8988T (cell line): ENCODE measurements around the gene SCGB1C2.
A peak's percentile ranks its signal among the peaks of the same experiment; 100 is the strongest.
"Not testable (repeated sequence)": the region's sequence is repeated elsewhere in the genome, so short reads cannot be mapped to it uniquely, and the experiment has no call there.

Experiments used
- DNase-seq: peaks from one replicate; pipeline ENCODE4 v3.0.0; 2011

SCGB1C2 gene

DNA sequence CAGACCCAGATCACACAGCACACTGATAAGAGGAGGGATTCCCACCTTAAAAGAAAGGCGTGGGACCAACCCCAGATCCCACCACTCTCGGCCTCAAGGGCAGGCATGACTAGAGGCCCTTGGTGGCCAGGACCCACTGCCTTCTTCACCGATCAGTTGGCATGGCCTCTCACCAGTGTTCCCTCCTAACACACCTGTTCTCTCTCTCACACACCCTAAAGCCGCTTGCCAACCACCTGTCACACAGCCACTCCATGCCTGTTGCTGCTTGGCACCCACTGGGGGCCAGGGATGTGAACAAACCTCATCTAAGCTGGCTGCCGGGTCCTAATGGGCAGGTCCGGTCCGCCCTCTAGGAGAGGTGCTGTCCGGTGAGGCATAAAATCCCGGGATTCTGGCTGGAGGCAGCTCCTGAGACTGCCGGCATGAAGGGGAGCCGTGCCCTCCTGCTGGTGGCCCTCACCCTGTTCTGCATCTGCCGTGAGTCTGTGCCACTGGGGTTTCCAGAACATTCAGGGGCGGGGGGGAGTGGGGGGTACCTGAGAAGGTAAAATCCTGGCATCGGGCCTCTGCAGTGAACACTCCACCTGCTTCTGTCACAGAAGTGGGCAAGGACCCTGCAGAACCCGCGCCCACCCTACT is at the start of gene SCGB1C2:
TSS of gene SCGB1C2 (plus strand) at position 404 of the 642 bp plus-strand sequence. CDS start at position 426, 22 bp downstream.
- DNase-seq, result not testable (repeated sequence)

DNA sequence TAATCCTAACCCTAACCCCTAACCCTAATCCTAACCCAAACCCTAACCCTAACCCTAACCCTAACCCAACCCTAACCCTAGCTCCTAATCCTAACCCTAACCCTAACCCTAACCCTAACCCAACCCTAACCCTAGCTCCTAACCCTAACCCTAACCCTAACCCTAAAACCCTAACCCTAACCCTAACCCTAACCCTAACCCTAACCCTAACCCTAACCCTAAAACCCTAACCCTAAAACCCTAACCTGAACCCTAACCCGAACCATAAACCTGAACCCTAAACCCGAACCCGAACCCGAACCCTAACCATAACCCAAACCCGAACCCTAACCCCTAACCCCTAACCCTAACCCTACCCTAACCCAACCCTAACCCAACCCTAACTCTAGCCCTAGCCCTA is 24.3 kb upstream of the SCGB1C2 start:
- DNase-seq, result not testable (repeated sequence)

DNA sequence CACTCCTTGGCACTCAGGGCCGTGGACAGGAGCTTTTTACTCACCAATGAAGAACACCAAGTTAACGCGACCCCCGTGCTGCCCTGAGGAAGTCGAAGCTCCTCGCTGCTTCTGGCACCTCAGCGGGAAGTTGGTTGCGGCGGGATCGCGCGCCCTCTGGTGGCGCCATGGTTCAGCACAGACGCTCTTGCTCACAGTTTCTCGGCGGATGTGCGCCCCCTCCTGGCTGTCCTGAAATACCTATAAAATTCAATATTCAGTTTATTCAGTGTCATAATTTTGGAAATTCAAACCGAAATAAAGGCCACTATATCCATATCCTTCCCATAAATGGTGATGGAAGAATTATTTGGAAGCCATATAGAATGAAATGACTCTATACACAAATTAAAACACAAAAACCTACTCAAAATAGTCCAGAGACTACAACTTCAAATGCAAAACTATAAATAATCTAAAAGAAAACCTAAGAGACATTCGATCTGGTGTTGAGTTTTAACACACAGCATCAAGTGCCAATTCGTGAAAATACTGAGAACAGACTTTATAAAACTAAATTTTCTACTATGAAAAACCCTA is 18.9 kb upstream of the SCGB1C2 start:
- not testable (repeated sequence) for DNase-seq

DNA sequence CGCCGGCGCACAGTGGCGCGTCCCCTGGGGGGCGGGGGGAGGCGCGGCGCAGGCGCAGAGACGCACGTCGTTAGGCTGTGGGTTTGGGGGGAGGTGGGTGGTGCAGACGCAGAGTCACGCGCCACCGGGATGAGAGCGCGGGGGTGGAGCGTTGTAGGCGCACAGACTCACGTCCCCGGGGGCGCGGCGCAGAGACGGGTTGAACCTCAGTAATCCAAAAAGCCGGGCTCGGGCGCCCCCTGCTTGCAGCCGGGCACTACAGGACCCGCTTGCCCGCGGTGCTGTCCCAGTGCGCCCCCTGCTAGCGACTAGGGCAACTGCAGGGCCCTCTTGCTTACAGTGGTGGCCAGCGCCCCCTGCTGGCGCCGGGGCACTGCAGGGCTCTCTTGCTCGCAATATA is 3.4 kb upstream of the SCGB1C2 start:
- not testable (repeated sequence) for DNase-seq

DNA sequence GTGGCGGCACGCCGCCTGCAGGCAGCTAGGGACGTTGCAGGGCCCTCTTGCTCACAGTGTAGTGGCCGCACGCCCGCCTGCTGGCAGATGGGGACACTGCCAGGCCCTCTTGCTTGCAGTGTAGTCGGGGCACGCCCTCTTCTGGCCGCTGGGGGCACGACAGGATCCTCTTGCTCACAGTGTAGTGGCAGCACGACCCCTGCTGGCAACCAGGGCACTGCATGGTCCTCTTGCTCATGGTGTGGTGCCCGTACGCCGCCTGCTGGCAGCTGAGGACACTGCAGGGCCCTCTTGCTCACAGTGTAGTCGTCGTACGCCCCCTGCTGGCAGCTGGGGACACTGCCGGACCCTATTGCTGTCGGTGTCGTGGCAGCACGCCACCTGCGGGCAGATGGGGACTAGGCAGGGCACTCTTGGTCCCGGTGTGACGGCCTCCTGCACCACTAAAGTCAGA is 3.0 kb upstream of the SCGB1C2 start:
- DNase-seq, result not testable (repeated sequence)

DNA sequence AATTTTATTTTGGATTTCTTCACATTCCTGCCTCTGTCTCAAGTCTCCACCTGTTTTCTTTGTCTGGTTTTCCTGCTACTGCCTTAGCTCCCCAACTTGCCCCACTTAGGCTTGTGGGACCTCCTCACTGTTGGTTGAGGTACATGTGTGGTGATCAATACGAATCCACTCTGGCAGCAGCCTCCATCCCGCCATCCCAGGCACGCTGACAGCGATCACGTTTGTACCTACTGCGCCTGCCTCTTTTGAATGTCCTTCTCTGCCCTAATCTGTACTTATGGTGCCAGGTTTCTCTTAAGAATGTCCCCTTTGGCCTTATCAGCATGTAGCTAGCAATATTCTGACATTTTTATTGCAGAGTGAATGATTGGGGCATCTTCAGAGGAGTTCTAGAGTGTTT is 2.3 kb upstream of the SCGB1C2 start:
- DNase-seq, result not testable (repeated sequence)

DNA sequence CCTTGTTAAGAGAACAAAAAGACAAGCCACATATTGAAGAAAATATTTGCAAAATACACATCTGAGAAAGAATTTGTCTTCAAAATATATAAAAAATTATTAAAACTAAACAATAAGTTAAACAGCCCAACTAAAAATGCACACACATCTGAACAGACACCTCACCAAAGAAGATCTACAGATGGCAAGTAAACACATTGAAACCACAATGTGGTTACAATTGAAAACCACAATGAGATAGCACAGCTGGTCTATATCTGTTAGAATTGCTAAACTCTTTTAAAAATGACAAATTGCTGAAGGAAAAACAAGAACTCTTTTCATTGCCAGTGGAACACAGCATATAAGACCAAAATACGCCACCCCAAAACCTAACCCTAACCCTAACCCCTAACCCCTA is 1.5 kb upstream of the SCGB1C2 start:
- DNase-seq, result not testable (repeated sequence)

DNA sequence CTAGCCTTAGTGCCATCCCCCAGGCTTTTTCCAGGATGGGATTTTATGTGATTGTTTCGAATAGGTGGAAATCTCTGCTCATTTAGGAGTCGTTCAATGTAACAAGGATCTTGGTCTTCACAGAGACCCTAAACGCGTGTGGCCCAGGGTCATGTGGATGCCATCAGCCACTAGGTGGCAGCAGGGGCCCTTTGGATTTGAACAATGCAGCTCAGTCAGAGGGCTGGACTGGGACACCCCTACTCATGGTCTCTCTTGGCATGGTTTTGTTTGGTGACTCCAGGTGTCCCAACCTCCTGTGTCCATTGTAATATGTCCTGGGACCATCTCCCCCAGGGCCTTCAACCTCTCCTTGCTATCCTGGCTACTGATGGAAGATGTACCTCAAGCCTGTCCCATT is 838 bp upstream of the SCGB1C2 start:
- not testable (repeated sequence) for DNase-seq

DNA sequence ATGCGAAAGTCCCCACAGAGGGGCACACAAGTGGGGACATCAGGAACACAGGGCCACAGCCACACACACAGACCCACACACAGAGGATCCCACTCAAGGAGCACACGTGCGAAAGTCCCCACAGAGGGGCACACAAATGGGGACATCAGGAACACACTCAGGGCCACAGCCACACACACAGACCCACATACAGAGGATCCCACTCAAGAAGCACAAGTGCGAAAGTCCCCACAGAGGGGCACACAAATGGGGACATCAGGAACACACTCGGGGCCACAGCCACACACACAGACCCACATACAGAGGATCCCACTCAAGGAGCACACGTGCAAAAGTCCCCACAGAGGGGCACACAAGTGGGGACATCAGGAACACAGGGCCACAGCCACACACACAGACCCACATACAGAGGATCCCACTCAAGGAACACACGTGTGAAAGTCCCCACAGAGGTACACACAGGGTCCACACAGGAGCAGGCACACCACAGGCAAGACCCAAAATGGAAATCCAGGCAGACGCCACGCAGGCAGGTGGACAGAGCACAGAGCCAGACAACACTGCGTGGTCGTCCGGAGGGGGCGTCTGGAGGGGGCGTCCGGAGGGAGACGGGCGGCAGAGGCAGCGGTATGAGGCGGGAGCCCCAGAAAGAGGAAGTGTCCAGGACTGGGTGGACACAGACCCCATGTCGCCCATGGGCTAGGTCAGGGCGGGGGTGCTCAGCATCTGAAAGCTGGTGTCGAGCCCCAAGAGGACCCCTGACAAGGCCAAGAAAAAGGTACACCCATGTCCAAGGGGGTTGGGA is 2.2 kb downstream of the SCGB1C2 start:
- not testable (repeated sequence) for DNase-seq

DNA sequence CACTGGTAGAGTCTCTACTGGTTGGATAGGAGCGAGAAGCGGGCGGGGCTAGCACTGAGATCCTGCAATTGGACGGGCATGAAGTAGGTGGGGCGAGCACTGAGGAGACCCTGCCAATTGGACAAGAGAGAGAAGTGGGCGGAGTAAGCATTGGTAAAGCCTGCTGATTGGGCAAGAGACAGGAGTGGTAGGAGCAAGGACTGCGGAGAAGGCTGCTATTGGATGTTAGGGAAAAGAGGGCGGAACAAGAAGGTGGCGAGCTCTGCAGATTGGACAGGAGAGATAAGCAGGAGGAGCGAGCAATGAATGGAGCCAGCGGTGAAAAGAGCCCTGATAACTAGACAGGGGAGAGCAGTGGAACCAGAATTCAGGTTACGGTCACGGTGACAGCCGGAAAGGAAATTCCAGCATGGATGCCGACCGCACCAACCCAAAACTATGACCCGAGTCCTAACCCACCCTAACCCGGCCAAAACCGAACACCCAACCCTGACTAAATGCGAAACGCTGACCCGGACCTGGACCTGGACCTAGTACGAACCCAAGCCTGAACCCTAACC is 4.8 kb downstream of the SCGB1C2 start:
- DNase-seq, result no peak

DNA sequence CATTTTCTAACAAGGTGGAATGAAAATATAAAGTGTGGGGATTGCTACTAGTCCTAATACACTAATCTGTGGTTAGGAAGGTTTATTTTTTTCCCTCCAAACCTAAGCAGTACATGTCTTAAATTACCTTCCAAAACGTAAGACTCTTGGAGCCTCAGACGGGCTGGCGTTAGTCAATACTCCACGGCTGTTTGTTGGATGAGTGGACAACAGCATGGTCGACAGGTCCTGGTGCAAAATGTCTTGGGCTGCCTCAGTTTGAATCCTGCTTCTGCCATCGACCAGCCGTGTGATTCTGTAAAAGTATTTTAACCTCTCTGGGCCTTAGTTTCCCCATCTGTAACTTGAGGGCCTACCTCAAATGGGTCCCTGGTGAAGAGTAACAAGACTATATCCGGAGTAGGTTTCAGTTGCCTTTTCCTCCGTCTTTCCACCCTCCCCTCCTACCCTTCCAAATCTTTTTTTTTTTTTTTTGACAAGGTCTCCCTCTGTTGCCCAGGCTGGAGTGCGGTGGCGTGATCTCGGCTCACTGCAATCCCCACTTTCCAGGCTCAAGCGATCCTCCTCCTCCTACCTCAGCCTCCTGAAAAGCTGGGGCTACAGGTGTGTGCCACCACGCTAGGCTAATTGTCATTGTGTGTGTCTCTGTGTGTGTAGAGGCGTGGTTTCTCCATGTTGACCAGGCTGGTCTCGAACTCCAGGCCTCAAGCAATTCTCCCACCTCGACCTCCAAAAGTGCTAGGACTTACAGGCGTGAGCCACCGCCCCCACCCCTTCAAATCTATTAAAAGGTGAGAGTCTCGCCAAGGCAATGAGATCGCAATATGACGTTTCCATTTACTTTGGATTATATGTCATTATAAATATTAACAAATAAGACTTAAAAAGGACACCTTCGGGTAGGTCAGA is 5.8 kb downstream of the SCGB1C2 start:
- DNase-seq, result no peak

DNA sequence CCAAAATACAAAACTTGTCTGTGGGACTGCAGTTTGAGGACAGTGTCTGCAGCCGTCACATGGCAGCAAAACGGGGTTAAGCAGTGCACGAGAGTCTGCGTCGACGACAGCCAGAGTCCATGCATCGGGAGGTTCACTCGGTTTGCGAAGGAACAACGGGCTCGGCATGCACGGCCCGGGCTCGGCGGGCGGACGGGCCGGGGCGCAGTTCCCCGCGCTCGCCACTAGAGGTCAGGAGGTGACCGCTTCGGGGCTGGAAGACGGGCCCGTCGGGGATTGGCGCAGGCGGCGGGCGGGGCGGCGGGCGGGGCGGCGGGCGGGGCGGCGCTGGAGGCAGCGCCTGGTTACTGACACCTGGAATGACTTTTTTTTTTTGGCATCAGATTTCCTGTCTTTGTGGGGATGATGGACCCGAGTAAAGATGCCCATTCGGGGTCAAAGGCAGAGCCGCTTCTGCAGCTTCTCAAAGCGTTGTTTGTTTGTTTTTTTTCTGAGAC is 6.5 kb downstream of the SCGB1C2 start:
- peak; percentile 88 for DNase-seq

DNA sequence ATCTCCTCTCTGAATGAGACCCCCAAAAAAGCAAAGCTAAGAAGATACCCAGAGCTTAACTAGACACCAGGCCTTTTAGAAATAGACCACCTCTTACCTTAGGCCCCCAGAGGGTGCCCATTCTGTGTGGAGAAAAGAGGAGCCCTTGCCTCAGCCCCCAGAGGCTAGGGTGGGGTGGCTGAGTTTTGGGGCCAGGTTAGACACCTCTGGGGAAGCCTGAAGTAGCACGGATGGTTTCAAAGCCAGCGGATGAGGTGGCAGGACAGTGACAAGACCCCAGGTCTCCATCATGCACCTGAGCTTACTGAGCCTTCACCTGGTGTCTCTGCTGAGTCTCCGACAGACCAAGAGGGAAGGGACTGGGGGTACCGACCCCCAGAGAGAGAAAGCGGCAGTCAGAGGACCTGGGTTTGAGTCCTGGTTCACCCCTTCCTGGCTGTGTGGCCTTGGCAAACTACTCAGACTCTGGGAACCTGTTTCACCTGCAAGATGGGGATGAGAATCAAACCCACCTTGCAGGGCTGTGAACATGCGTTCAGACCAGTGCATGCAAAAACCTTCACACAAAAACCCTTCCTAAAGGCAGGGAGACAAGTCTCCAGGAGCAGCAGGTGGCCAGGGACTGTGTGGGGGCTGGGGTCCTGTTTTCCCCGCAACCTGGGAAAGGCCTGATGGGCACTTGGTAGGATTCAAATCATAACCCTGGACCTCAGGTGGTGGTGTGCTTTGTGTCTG is 7.7 kb downstream of the SCGB1C2 start:
- DNase-seq, result no peak

DNA sequence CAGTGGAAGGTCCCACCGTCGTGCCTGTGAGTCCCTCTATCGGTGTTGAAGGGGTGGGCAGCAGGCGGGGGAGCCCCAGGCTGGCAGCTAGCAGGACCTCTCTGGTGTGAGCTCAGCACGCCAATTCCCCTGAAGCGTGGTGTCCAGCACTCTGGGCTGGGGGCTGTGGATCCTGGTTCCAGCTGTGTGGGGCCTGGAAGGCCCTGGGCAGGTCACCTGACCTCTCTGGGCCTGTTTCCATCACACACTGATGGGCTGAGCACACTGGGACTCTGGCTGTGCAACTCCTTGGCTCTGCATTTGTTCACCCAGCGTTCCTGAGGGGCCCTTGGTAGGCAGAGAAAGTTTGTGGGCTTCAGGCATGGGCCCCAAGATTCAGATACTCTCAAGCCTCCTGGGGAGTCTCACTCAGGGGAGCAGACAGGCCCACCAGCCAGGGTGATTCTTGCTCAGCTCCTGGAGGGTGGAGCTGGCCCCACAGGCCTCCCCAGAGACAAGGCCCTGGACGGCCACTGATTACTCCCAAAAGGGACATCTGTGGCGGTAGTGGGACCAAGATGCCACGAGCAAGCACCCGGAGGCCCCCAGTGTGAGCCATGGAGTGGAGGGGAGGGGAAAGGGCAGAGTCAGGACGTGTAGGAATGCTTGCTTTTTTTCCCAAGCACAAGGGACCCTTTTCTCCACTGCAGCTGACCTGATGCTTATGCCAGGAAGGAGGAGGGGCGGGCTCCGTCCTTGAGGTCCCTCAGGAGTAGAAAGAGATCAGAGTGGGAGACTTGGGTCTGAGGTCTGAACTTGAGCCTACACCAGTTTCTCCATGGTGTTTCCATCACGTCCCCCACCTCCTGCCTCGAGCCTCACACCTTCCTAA is 8.5 kb downstream of the SCGB1C2 start:
- DNase-seq, result no peak

DNA sequence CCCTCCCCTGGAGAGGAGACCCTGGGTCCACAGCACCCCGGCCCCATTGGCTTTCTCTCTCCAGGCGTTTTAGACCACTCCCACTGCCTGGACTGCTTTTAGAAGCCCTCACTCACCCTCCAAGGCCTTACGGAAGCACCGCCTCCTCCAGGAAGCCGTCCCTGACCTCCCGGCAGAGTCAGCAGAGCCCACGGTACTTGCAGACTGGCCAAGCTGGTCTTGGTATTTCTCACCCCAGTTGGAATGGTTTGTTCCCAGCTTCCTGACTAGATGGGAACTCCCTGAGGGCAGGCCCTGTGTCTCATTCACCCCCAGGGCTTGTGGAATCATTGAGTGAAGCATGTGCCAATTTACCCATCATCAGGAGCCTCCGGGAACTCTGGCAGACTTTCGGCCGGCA is 9.2 kb downstream of the SCGB1C2 start:
- DNase-seq, result no peak

DNA sequence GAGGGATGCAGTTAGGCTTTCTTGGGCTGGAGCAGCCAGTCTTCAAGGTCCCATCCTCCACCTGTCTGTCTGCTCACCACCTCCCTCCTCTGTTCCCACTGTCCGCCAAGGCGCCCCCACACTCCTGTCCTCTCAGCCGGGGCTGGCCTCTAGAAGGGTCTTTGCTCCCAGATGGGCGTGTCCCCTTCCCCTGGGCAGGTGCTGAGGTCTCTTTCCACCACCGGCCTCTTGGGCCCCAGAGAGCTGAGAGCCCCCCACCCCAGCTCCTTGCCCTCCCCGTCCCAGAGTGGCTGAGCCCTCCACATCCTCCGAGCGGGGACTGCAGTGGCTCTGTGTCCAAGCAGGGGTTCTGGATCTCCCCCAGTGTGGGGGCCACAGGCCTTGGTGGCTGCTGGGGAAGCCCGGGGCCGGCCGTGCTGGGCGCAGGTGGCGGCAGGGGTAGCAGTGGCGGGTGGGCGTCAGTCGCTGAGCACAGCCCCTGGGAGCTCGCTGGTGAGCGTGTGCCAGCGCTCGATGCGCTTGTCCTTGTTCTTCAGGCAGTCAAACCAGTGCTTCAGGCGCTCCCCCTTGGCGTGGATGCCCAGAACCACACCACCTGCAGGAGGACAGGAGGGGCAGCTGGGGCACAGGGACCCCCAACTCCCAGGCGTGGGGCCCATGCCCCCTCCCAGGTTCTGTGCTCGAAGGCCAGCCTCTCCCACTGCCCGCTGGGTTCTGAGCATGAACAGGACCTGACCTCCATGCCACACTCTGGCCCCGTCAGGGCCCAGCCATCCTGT is 9.8 kb downstream of the SCGB1C2 start:
- DNase-seq, result no peak

DNA sequence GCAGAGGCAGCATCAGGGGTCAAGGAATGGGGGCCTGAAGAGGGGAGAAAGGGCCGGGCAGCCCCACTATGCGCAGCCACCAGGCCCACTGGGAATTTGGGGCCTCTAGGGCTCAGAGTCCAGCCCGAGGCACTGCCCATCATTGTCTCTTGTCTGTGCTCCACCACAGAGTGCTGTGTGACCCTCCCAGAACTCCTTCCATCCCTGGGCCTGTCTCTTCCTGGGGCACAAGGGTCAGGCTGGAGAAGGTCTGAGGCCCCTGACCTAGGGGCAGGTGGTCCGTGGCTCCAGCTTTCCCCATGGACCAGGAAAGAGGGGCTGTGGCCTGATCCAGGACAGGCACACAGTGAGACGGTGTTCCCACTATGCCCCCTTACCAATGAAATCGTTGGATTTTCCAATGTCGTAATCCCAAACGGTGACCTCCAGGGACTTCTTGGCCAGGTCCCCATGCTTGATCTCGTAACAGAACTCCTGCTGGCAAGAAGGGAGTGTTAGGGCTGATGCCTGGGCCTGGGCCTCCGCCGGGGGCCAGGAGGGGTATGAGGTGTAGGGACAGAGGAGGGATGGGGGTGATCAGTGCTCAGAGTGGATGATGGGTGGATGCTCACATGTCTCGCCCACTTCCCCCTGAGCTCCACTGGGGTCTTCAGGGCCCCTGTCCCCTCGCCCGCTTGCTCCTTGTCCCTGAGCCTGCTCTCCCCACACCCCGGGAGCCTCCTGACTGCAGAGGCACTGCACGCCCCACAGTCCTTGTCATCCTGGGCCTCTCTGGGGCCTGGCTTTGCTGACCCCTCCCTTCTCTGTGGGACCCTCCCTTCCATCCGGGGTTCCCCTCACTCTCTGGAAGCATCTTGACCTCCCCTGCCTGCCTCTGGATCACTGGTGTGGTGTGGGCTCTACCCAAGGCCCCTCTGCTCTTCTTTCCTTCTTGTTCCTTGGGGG is 10.7 kb downstream of the SCGB1C2 start:
- DNase-seq, result no peak

DNA sequence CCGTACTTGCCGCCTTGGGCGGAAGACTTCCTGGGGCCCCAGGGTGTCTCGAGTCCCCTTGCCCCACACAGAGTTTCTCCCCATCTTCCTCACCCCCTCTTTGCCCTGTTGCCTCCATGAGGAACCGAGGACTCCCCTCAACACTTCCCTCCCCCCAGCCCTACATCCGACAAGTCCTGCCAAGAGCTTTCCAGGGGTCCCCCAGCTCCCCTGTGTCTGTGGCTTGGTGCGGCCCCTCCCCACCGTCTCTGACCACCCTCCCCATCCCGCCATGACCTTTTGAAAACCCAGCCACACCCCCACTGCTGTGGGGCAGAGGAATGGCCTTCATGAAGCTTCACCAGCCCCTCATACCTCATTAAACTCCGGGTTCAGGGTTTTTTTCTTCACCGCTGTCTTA is 11.4 kb downstream of the SCGB1C2 start:
- DNase-seq, result no peak

DNA sequence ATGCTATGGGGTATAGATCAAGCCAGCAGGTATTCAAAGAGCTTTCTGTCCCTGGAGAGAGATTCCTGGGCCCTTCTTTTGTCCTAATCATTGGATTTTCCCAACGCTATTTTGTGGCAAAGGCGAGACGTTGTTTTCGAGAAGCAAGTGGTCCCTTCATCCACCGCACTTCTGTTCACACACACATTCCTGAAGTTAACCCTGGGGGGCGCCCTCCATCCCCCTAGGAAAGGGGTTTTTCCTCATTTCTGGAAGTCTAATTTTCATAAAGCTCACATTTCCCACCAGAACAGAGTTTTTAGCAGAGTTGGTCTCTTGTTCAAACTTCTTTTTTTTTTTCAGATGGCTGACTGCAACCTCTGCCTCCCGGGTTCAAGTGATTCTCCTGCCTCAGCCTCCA is 11.9 kb downstream of the SCGB1C2 start:
- DNase-seq, result no peak
